ENCODE results near the gene RALGAPA2. TPM values are rescaled to one million over a fixed set of nuclear protein-coding genes. Genes with fewer than 3 reads are reported as not detected.

The RALGAPA2 gene
- total RNA-seq, 1 experiment from 2014 or later = 26.3 TPM

DNA sequence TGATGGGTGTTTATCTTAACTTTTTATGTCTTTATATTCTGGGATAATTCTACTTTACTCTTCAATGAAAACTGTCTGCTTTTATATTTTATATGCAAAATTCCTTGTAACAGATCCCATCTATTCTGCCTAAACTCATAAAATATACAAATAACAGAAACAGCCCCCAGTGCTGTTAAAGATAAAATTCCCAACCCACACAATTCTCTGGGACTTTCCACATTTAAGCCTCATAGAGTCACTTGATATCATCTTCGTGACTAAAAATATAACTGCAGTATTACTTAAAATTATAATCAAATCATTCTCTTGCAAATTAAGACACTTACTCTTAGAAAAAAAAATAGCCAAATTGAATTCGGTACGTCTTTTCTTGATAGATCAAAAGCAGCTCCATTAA lies 284.4 kb downstream of the RALGAPA2 start:
- Mint-ChIP-seq H3K36me3 (ENCODE audit: insufficient read depth, unreplicated experiment) (no peaks in the 10 kb centered on the region), H3K27me3 (ENCODE audit: unreplicated experiment) (no peaks in the 10 kb centered on the region), H3K4me1 (ENCODE audit: low read depth, unreplicated experiment) (no peaks in the 10 kb centered on the region), H3K4me3 (ENCODE audit: low read depth, unreplicated experiment) (no peak overlapping the region), H3K9me3 (ENCODE audit: low read depth, unreplicated experiment) (no peaks in the 10 kb centered on the region), H3K27ac (ENCODE audit: unreplicated experiment) (no peak overlapping the region)
- intact Hi-C loops (cut with micrococcal nuclease; ENCODE audit: unreplicated experiment) = no loop called here
- DNase-seq = no peak
- BruUV-seq (replicated peaks) = no TSS peak
- CTCF ChIA-PET = no interaction called here
- TF ChIP-seq, protein P1, sequence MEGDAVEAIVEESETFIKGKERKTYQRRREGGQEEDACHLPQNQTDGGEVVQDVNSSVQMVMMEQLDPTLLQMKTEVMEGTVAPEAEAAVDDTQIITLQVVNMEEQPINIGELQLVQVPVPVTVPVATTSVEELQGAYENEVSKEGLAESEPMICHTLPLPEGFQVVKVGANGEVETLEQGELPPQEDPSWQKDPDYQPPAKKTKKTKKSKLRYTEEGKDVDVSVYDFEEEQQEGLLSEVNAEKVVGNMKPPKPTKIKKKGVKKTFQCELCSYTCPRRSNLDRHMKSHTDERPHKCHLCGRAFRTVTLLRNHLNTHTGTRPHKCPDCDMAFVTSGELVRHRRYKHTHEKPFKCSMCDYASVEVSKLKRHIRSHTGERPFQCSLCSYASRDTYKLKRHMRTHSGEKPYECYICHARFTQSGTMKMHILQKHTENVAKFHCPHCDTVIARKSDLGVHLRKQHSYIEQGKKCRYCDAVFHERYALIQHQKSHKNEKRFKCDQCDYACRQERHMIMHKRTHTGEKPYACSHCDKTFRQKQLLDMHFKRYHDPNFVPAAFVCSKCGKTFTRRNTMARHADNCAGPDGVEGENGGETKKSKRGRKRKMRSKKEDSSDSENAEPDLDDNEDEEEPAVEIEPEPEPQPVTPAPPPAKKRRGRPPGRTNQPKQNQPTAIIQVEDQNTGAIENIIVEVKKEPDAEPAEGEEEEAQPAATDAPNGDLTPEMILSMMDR (IDR thresholded peaks at IDR 0.05; ENCODE audit: unreplicated experiment) = no peak

DNA sequence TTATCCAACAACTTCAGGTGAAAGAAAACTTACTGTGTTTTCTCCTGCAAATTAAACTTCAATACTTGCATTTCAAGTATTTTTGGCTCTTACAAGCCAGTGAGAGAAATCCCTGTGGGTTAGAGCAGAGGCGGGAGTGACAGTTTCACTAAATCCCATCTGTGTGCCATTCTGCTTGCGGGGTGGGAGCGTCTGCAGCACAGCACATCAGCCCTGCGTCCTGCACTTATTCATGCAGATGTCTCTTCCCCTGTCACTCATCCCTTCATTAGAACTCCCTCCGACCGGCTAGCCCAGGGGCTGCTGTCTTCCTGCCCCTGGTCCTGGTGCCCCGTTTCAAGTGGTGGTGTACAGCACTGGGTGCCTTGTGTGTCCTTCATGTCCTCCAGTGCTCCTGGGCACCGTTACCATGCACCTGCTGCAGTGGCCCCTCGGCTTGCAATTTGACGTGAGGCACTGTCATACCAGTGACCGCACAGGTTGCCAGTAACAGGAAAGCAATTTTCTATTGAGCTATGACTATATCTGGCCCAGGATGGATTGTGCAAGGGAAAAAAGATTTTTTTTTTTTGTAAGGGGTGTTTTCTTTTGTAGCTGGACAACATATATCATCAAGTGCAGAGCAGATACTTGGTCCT lies 285.1 kb downstream of the RALGAPA2 start:
- CTCF ChIA-PET = no interaction called here
- H3K4me3 Mint-ChIP-seq (ENCODE audit: low read depth, unreplicated experiment) = no peak overlapping the region
- H3K27ac Mint-ChIP-seq (ENCODE audit: unreplicated experiment) = no peak overlapping the region
- no peaks in the 10 kb centered on the region for H3K9me3 Mint-ChIP-seq (ENCODE audit: low read depth, unreplicated experiment)
- H3K4me1 Mint-ChIP-seq (ENCODE audit: low read depth, unreplicated experiment) = no peaks in the 10 kb centered on the region
- no peaks in the 10 kb centered on the region for H3K27me3 Mint-ChIP-seq (ENCODE audit: unreplicated experiment)
- no peak for DNase-seq
- no peaks in the 10 kb centered on the region for H3K36me3 Mint-ChIP-seq (ENCODE audit: insufficient read depth, unreplicated experiment)
- no TSS peak for BruUV-seq (replicated peaks)
- TF ChIP-seq, protein P1 (IDR thresholded peaks at IDR 0.05; ENCODE audit: unreplicated experiment) = no peak
- intact Hi-C loops (cut with micrococcal nuclease; ENCODE audit: unreplicated experiment) = no loop called here

DNA sequence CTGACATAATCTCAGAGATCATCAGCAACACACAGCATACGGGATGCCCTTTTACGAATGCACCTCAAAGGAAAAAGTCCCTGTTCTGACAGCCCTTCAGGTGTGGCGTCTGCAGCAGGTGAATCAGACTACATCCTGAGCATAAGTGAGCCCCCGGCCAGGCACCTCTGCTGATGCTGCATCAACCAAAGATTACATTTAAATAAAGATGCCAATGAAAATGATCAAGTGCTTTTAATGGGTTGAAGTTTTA lies 285.9 kb downstream of the RALGAPA2 start:
- DNase-seq = no peak
- TF ChIP-seq, protein P1 (IDR thresholded peaks at IDR 0.05; ENCODE audit: unreplicated experiment) = no peak
- Mint-ChIP-seq H3K27ac (ENCODE audit: unreplicated experiment) (no peak overlapping the region), H3K4me1 (ENCODE audit: low read depth, unreplicated experiment) (no peaks in the 10 kb centered on the region), H3K9me3 (ENCODE audit: low read depth, unreplicated experiment) (no peaks in the 10 kb centered on the region), H3K4me3 (ENCODE audit: low read depth, unreplicated experiment) (no peak overlapping the region), H3K27me3 (ENCODE audit: unreplicated experiment) (no peaks in the 10 kb centered on the region), H3K36me3 (ENCODE audit: insufficient read depth, unreplicated experiment) (no peaks in the 10 kb centered on the region)
- no TSS peak for BruUV-seq (replicated peaks)
- CTCF ChIA-PET = no interaction called here
- intact Hi-C loops (cut with micrococcal nuclease; ENCODE audit: unreplicated experiment) = no loop called here

DNA sequence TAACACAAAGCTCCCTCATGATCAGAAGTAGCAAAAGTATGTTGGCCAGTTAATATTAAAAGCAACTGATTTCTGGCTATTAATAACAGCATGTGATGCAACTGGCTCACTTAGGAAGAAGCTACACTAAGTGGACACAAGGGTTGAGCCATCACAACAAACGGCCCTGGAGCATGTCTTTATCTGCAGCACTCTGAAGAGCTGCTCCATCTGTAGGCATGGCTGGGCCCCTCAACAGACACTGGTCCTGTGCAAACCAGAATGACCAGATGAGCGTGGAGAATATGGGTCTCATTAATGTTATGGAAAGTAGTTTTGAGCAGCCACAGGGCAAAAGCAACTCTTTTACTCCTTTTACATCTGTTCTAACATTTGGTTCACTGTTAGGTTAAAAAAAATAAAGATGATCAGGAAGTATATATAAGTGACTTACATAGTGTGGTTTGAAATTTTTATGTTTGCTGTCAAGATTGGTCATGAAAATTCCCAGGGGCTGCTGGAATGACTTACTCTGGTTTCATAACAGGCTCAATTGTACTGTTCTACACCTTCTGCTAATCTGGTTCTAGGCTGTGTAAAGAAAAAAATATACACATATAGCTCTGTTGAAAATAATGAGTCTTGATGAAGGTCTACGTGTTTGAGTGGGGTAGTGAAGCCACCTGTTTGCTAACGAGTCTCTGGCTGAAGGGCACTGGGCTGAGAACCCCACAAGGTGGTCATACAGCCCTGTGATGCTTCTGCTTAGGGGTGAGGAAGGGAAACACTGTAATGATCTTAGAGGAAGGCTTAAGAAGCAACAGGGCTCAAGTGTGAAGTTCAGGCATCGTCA lies 286.4 kb downstream of the RALGAPA2 start:
- H3K27me3 Mint-ChIP-seq (ENCODE audit: unreplicated experiment) = no peaks in the 10 kb centered on the region
- H3K9me3 Mint-ChIP-seq (ENCODE audit: low read depth, unreplicated experiment) = no peaks in the 10 kb centered on the region
- no peaks in the 10 kb centered on the region for H3K36me3 Mint-ChIP-seq (ENCODE audit: insufficient read depth, unreplicated experiment)
- BruUV-seq (replicated peaks) = no TSS peak
- no peak overlapping the region for H3K27ac Mint-ChIP-seq (ENCODE audit: unreplicated experiment)
- CTCF ChIA-PET = no interaction called here
- no peak for DNase-seq
- H3K4me1 Mint-ChIP-seq (ENCODE audit: low read depth, unreplicated experiment) = no peaks in the 10 kb centered on the region
- TF ChIP-seq, protein P1 (IDR thresholded peaks at IDR 0.05; ENCODE audit: unreplicated experiment) = no peak
- no peak overlapping the region for H3K4me3 Mint-ChIP-seq (ENCODE audit: low read depth, unreplicated experiment)
- intact Hi-C loops (cut with micrococcal nuclease; ENCODE audit: unreplicated experiment) = no loop called here

All from Calu3 (cell line).